Adipocyte (in vitro differentiated cells): ENCODE results near the gene CPVL.
A peak's percentile ranks its signal among the peaks of the same experiment; 100 is the strongest.

Source experiments
- DNase-seq: peaks from one replicate; pipeline ENCODE4 v3.0.0-alpha.2; 2015; ENCODE audit warnings: low read depth
- H3K27me3 ChIP-seq: replicated peaks from 2 replicates; pipeline ENCODE4 v1.7.0; 2013; ENCODE audit warnings: mild to moderate bottlenecking, low read length, moderate library complexity; ENCODE audit not compliant: control insufficient read depth, insufficient read depth
- H3K36me3 ChIP-seq: 2 replicates; pipeline ENCODE4 v1.7.0; 2013; ENCODE audit warnings: low read length, mild to moderate bottlenecking, moderate library complexity; ENCODE audit not compliant: control insufficient read depth, insufficient read depth, severe bottlenecking
- H3K4me1 ChIP-seq: 2 replicates; pipeline ENCODE4 v1.7.0; 2013; ENCODE audit warnings: mild to moderate bottlenecking, low read length, moderate library complexity; ENCODE audit not compliant: control insufficient read depth, insufficient read depth
- H3K4me3 ChIP-seq: 2 replicates; pipeline ENCODE4 v1.7.0; 2013; ENCODE audit warnings: mild to moderate bottlenecking, low read length, moderate library complexity
- H3K9ac ChIP-seq: 2 replicates; pipeline ENCODE4 v1.7.0; 2013; ENCODE audit warnings: mild to moderate bottlenecking, low read length, moderate library complexity
- H3K9me3 ChIP-seq: 2 replicates; pipeline ENCODE4 v1.7.0; 2013; ENCODE audit warnings: mild to moderate bottlenecking, low read length, moderate library complexity; ENCODE audit not compliant: control insufficient read depth

The CPVL gene

DNA sequence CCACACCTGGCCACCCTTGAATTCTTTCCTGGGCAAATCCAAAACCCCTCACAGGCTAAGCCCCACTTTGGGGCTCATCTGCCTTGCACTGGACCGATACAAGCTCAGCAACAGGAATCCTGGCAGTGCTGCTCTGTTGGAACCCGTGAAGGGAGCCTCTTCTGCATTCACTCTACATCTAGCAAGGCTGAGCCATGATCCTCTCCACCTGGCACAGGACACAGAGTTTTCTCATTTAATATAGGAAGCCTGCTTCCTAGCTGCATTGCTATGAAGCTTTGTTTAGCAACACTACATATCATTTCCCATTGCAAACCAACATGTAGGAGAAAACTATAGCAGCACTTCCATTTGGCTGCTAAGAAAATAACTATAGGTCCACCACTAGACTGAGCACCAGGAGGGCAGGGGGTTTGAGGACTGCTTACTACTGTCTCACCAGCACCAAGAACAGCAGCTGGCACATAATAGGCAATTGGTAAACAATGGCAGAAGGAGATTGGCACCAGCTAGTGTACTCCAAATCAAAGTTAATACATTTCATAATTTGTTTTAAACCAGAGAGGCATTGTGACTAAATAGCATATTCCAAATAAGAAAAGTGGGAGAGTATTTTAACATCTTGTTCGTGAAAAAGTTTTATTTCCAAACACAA lies 56.1 kb downstream of the CPVL start:
- Histone ChIP-seq H3K9me3 (no peaks in the 10 kb centered on the region), H3K36me3 (no peaks in the 10 kb centered on the region), H3K4me3 (no peak overlapping the region), H3K27me3 (no peaks in the 10 kb centered on the region), H3K4me1 (peaks cover 25% of the 10 kb centered on the region), H3K9ac (no peak overlapping the region)
- DNase-seq: no peak

DNA sequence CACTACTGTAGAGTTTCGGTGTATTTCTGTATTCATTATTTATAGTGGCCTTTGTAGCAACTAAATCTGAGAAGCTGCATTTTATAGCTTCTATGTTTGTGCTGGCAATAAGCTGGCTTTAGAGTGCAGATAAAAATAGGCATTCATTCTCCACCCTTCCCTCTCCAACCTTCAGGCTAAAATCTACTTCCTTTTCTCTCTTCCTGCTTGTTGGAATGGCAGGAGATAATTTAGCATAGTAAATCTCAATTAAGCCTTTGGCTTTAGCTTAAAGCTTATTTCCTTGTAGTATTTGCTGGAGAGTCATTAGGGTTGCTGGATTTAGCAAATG lies 58.5 kb downstream of the CPVL start:
- H3K36me3 ChIP-seq: no peaks in the 10 kb centered on the region
- H3K4me3 ChIP-seq: no peak overlapping the region
- peaks cover 19% of the 10 kb centered on the region for H3K4me1 ChIP-seq
- H3K9ac ChIP-seq: no peak overlapping the region
- H3K27me3 ChIP-seq: no peaks in the 10 kb centered on the region
- no peaks in the 10 kb centered on the region for H3K9me3 ChIP-seq
- DNase-seq: no peak

DNA sequence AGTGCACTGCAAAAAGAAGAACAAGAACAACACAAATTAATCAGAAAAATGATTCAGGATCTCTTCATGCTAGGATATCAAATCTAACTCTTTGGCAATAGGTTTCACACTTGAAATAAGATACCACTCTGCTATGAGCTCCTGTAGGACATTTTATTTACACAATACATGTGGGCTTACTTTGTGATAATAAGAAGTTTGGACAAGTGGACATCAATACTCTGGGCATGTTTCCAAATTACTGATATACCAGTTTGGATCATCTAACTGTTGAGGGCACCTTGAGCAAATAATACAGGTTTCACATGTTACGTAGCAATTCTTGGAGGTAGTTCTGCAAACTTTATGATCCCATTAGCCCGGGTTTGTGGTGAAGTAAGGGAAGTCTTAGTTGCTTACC lies 59.8 kb downstream of the CPVL start:
- Histone ChIP-seq H3K4me1 (peaks cover 12% of the 10 kb centered on the region), H3K27me3 (no peaks in the 10 kb centered on the region), H3K36me3 (no peaks in the 10 kb centered on the region), H3K9me3 (no peaks in the 10 kb centered on the region), H3K4me3 (no peak overlapping the region), H3K9ac (no peak overlapping the region)
- DNase-seq: peak; percentile 11

DNA sequence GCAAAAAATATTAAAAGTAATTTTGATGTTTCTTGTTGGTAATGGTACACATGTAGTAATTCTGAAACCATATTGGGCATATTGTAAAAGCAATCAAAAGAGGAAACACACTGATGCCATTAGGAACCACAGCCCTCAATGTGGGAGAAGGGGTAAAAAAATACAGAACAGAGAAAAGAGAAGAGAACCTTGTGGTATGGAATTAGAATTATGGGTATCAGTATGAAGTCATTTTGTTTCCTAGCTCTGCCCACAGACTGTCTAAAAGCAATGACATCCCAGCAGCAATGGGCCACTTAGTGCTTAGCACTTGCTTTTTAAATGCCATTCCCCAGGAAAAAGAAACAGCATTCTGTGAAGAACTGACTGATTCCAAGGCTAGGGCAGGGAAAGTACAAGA lies 61.5 kb downstream of the CPVL start:
- no peak for DNase-seq
- H3K9ac ChIP-seq: no peak overlapping the region

DNA sequence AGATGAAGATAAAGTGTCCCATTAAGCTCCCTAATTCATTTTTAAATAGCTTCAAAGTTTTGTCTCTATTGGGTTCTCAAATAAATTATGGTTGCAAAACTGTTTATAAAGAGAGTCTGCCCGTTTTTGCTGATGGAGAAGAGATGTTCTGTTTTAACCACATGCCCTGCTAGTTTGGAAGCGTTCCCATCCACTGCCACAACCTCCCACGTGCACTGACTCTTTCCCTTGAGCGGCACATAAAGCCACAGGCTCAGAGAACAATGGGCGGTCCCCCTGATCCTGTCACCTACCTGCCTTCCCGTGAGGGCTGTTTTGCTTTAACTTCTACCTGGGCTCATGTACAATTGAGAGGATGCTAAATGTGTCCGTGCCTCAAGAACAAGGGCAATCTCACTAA lies 65.5 kb downstream of the CPVL start:
- Histone ChIP-seq H3K36me3 (no peaks in the 10 kb centered on the region), H3K9ac (no peak overlapping the region), H3K4me3 (no peak overlapping the region), H3K9me3 (no peaks in the 10 kb centered on the region), H3K27me3 (no peaks in the 10 kb centered on the region), H3K4me1 (no peaks in the 10 kb centered on the region)
- DNase-seq: no peak

More for the DNA sequence above, 61.5 kb downstream of the CPVL start:
- Histone ChIP-seq H3K4me3 (no peak overlapping the region), H3K9me3 (no peaks in the 10 kb centered on the region), H3K36me3 (no peaks in the 10 kb centered on the region), H3K27me3 (no peaks in the 10 kb centered on the region), H3K4me1 (no peaks in the 10 kb centered on the region)

DNA sequence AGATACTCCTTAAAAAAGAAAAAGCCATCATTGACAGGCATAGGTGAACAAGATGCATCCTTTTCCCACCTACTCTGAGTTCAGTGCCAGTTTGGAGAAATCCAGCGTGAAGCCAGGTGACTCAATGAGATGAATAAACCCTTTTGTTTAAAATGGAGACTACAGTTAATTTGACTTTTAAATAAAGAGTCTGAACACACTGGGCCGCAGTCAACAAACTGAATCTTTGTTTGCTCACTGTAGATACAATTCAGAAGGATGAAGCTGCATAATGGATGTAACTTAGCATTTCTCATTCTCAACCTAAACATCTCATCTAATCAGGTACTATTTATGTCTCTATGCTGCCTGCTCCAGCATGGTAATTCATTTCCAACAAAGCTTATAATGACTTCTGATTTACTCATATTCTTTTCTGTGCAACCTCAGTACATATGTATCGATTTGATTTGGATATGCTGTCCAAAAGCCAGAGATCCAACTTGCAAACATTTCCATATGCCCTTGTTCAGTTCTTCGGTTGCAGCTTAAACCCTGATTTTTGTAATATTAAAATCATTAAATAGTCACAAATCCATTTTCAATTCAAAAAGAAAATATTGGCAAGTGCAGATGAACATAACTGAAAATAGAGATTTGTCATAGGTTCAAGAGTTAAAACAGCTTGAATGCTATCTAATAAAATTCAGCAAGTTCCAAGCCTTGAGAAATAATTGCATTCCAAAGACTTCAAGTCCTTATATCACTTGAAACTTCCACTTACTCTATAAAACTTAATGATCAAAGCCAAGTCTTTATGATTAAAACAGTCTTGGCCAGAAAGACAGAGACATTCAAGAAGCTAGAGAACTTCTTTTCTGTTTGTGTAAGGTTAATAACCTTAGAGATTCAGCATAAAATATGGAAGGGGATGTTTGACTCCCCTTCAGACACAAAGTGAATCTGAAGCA lies 67.8 kb downstream of the CPVL start:
- H3K4me3 ChIP-seq: no peak overlapping the region
- no peaks in the 10 kb centered on the region for H3K4me1 ChIP-seq
- H3K27me3 ChIP-seq: no peaks in the 10 kb centered on the region
- no peak overlapping the region for H3K9ac ChIP-seq
- no peaks in the 10 kb centered on the region for H3K36me3 ChIP-seq
- no peaks in the 10 kb centered on the region for H3K9me3 ChIP-seq
- no peak for DNase-seq

DNA sequence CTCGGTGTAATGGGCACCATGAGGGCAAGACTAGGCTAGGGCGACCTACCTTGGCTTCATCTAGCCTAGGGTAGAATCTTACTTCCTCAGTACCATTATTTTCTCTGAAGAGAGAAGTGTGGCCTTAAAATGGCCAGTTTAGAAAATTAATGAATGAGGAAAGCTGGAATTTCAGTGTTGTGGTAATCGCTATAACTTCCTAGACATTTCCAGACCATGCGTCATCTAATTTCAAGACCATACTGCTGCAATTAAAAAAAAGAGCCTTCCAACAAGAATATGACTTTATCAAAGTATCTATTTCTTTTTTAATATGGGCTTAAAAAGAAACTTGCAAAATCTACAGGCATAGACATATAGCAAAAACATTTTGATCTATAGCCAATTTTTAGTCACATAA lies 68.5 kb downstream of the CPVL start:
- Histone ChIP-seq H3K36me3 (no peaks in the 10 kb centered on the region), H3K9ac (no peak overlapping the region), H3K4me3 (no peak overlapping the region), H3K9me3 (no peaks in the 10 kb centered on the region), H3K27me3 (no peaks in the 10 kb centered on the region), H3K4me1 (no peaks in the 10 kb centered on the region)
- DNase-seq: peak; percentile 72

DNA sequence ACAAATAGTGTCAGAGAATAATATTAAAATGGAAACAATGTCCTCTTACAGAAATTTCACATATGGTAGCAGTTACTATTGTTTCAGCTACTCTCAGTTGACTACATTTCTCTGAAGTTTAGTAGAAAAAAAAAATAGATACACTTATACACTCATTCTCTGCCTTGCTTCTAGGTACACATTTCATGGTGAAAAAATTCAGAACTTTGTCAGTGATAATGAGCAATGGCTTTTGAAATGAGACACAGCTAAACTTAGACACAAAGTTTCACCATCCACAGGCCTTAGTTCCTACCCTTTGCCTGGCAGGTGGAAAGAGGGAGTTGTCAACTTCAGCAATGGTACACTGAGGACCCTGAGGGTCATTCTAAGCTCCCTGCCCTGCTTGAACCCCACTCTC lies 69.2 kb downstream of the CPVL start:
- Histone ChIP-seq H3K36me3 (no peaks in the 10 kb centered on the region), H3K27me3 (no peaks in the 10 kb centered on the region), H3K9ac (no peak overlapping the region), H3K4me3 (no peak overlapping the region), H3K9me3 (no peaks in the 10 kb centered on the region), H3K4me1 (no peaks in the 10 kb centered on the region)
- DNase-seq: peak; percentile 12

DNA sequence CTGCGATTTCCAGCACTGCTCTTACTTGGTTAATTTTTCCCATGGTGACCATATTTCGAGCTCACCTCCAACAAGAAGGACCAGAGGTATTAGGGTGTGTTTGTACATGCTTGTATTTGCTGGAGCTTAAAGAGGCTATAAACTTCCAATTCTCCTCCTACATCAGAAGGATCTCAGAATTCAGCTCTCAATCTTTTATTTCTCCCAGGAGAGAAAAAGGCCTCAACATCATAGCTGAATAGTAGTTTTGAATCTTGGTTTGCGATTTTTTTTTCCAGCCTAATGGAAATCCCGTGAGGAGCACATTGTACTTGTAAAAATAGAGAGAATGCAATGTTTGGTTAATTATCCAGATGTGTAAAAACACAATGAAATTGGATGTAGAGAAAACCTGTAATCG lies 69.7 kb downstream of the CPVL start:
- H3K27me3 ChIP-seq: no peaks in the 10 kb centered on the region
- no peak overlapping the region for H3K9ac ChIP-seq
- no peak for DNase-seq
- no peaks in the 10 kb centered on the region for H3K9me3 ChIP-seq
- H3K4me3 ChIP-seq: no peak overlapping the region
- no peaks in the 10 kb centered on the region for H3K36me3 ChIP-seq
- no peaks in the 10 kb centered on the region for H3K4me1 ChIP-seq

DNA sequence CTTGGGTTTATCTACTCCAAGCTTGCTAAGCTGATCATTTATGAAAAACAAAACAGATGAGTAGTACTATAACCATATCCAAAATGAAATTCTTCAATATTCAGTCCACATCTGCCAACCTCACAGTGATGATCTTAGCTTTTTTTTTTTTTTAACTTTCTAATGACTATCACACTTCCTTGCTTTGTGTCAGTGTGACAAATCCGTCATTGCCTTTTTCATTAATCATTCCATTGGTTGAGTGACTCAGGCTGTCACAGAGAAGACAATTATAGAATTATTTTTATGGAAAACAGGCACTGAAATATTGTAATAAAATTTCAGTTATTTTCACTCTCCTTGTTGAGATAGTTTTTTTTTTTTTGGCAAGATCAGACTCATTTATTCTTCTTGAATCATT lies 70.7 kb downstream of the CPVL start:
- no peaks in the 10 kb centered on the region for H3K9me3 ChIP-seq
- no peak overlapping the region for H3K9ac ChIP-seq
- no peaks in the 10 kb centered on the region for H3K4me1 ChIP-seq
- H3K27me3 ChIP-seq: no peaks in the 10 kb centered on the region
- H3K36me3 ChIP-seq: no peaks in the 10 kb centered on the region
- no peak for DNase-seq
- no peak overlapping the region for H3K4me3 ChIP-seq

DNA sequence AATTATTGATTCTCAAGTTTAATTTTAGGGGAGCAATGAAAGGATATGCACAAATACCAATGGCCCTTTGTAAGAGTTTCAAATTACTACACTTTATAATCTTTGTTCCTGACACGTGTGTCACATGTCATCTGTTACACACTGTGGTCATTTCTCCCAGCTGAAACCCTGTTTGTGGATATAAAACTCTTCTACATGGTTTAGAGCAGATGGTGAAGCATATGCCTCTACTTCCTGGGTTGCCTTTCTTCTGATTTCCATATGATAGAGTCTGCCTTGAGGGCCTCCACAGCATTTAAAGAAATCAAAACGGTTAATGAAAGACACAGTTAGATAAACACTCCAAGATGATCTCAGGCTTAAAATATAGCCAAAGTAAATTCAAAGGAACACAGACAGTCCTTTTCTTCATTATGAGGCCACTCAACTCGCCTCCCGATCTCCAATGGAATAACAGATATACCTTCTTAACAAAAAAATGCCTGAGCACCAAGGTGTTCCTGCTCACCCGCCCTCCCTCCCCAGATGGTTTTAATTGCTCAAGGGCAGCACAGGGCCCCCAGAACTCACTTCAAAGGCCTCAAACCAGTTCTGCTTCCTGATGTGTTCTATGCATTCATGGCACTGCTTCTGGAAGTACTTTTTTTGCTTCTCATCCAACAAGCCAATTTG lies 75.0 kb downstream of the CPVL start:
- Histone ChIP-seq H3K27me3 (no peaks in the 10 kb centered on the region), H3K4me1 (no peaks in the 10 kb centered on the region), H3K9ac (no peak overlapping the region), H3K4me3 (no peak overlapping the region), H3K9me3 (no peaks in the 10 kb centered on the region), H3K36me3 (no peaks in the 10 kb centered on the region)
- DNase-seq: peak; percentile 9
